NCI-H748 treated with DMSO at 0.1 percent for 48 hours (cell line): ENCODE measurements around the gene LTA4H.
"Not testable (repeated sequence)": the region's sequence is repeated elsewhere in the genome, so short reads cannot be mapped to it uniquely, and the experiment has no call there.

Source experiments
- DNase-seq: peaks from one replicate; lab custom pipeline; 2025; lab: John Stamatoyannopoulos, UW

Gene LTA4H

GRCh38 chr12:96035283-96036236, at the start of gene LTA4H:
TSS of gene LTA4H (minus strand) at chr12:96035587. CDS start at chr12:96035519, 68 bp downstream.
- DNase-seq, result peak; percentile 99

- DNase-seq, result no peak
Observed at GRCh38 chr12:96084624-96085023, 49.2 kb upstream of the LTA4H start.

- DNase-seq, result no peak
Observed at GRCh38 chr12:96083020-96083719, 47.8 kb upstream of the LTA4H start.

GRCh38 chr12:96081596-96081995, 46.2 kb upstream of the LTA4H start:
- DNase-seq, result no peak

GRCh38 chr12:96078231-96079135, 43.1 kb upstream of the LTA4H start:
- DNase-seq, result no peak

- no peak for DNase-seq
Observed at GRCh38 chr12:96077081-96077480, 41.7 kb upstream of the LTA4H start.

GRCh38 chr12:96075560-96075959, 40.2 kb upstream of the LTA4H start:
- no peak for DNase-seq

GRCh38 chr12:96073346-96074330, 38.3 kb upstream of the LTA4H start:
- DNase-seq, result no peak

GRCh38 chr12:96070670-96071279, 35.4 kb upstream of the LTA4H start:
- no peak for DNase-seq

GRCh38 chr12:96069511-96070231, 34.3 kb upstream of the LTA4H start:
- no peak for DNase-seq

GRCh38 chr12:96068636-96069035, 33.2 kb upstream of the LTA4H start:
- DNase-seq, result no peak

- DNase-seq, result no peak
Observed at GRCh38 chr12:96068111-96068510, 32.7 kb upstream of the LTA4H start.

- DNase-seq, result not testable (repeated sequence)
Observed at GRCh38 chr12:96065776-96066175, 30.4 kb upstream of the LTA4H start.

- DNase-seq, result no peak
Observed at GRCh38 chr12:96064966-96065365, 29.6 kb upstream of the LTA4H start.

GRCh38 chr12:96064271-96064670, 28.9 kb upstream of the LTA4H start:
- DNase-seq, result no peak

- DNase-seq, result no peak
Observed at GRCh38 chr12:96063046-96063445, 27.7 kb upstream of the LTA4H start.

- DNase-seq, result peak; percentile 67
Observed at GRCh38 chr12:96061864-96062453, 26.6 kb upstream of the LTA4H start.

GRCh38 chr12:96061323-96061722, 25.9 kb upstream of the LTA4H start:
- no peak for DNase-seq

- DNase-seq, result no peak
Observed at GRCh38 chr12:96060041-96060440, 24.7 kb upstream of the LTA4H start.
